ENCODE results near the gene KLHL22.
A peak's percentile ranks its signal among the peaks of the same experiment; 100 is the strongest.
"Not testable (repeated sequence)": the region's sequence is repeated elsewhere in the genome, so short reads cannot be mapped to it uniquely, and the experiment has no call there.

KLHL22 gene

DNA sequence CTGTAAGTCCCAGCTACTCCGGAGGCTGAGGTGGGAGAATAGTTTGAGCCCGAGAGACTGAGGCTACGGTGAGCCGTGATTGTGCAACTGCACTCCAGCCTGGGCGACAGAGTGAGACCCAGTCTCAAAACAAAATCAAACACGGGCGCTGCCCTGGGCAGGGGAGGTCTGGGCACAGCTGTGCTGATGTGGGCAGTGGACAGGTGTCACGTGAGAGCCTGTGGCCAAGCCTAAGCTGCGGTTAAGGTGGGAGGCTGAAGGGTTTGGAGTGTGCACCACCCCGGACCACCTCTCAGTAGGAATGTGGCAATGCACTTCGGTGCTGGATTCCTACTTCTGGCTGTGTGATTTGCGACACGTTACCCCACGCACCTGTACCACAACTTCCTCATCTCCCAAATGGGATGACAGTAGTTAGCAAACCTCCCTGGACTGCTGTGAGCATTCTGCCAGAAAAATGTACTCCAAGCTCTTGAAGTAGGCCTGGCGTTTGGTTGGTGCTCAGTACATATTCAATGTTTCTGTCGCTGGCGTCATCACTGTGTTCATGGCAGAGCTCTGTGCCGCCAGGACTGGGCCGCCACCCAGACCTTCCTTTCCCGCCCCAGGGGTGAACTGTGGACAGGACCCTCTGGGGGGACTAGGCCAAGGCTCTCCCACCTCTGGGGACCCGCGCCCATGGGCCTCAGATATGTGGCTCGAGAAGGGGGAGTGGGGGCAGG is 102.5 kb downstream of the KLHL22 start:
- no peak overlapping the region for H3K27ac ChIP-seq (ENCODE audit: low read depth, low read length)
- WGBS = 93% methylated on average over 23 of the region's 23 CpGs
- H3K9ac ChIP-seq (ENCODE audit: low read depth, low read length) = peak overlapping the region; percentile 12
- H3K27me3 ChIP-seq (ENCODE audit: insufficient read depth, low read length) = no peaks in the 10 kb centered on the region; the same call in 1 of the 2 replicates
- peaks cover 4% of the 10 kb centered on the region; the same call in 1 of the 2 replicates for H3K4me1 ChIP-seq (ENCODE audit: insufficient read depth, low read length)
- no peaks in the 10 kb centered on the region for H3K9me3 ChIP-seq (ENCODE audit: insufficient read depth, low read depth, low read length)
- H3K36me3 ChIP-seq (ENCODE audit: insufficient read depth, low read length) = no peaks in the 10 kb centered on the region
- H3K4me3 ChIP-seq (ENCODE audit: low read length) = peak overlapping the region; percentile 68

DNA sequence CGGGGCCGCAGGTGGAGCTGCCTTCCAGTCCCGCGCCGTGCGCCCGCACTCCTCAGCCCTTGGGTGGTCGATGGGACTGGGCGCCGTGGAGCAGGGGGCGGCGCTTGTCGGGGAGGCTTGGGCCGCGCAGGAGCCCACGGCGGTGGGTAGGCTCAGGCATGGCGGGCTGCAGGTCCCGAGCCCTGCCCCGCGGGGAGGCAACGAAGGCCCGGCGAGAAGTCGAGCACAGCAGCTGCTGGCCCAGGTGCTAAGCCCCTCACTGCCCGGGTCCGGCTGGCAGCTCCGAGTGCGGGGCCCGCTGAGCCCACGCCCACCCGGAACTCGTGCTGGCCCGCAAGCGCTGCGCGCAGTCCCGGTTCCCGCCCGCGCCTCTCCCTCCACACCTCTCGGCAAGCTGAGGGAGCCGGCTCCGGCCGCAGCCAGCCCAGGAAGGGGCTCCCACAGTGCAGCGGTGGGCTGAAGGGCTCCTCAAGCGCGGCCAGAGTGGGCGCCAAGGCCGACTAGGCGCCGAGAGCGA is 103.2 kb downstream of the KLHL22 start:
- 97% methylated on average over 53 of the region's 53 CpGs for WGBS
- H3K27me3 ChIP-seq (ENCODE audit: insufficient read depth, low read length); H3K4me3 ChIP-seq (ENCODE audit: low read length); H3K27ac ChIP-seq (ENCODE audit: low read depth, low read length); H3K36me3 ChIP-seq (ENCODE audit: insufficient read depth, low read length); H3K9me3 ChIP-seq (ENCODE audit: insufficient read depth, low read depth, low read length); H3K4me1 ChIP-seq (ENCODE audit: insufficient read depth, low read length); H3K9ac ChIP-seq (ENCODE audit: low read depth, low read length): not testable (repeated sequence)

Data from HUES64 (cell line).